C4-2B (cell line): ENCODE results near the gene FIG4.
"Not testable (repeated sequence)": the region's sequence is repeated elsewhere in the genome, so short reads cannot be mapped to it uniquely, and the experiment has no call there.

ENCODE experiments used
- CTCF ChIP-seq: fragments of 450-650 bp; conservative IDR thresholded peaks from 2 replicates; pipeline ENCODE4 v1.5.1; 2017; ENCODE audit warnings: mild to moderate bottlenecking
- ZFX ChIP-seq: fragments of 450-650 bp; IDR thresholded peaks from 2 replicates; pipeline ENCODE4 v1.6.1; 2017

- not testable (repeated sequence) for TF ChIP-seq CTCF, ZFX
Measured at GRCh38 chr6:109744779-109745178, 53.7 kb downstream of the FIG4 start.
